Esophagus muscularis mucosa (tissue), 4 donors: Measurements from ENCODE around the gene GATM. TPM values are rescaled to one million over a fixed set of nuclear protein-coding genes. Genes with fewer than 3 reads are reported as not detected.

ENCODE experiments used
- DNase-seq: peaks from one replicate; pipeline ENCODE4 v3.0.0-alpha.2; 2017; ENCODE audit errors: extremely low spot score
- H3K27ac ChIP-seq, 4 donors: fragments of 200-600 bp; sonication (generic); replicated peaks in 1 of 4; 1 replicate in 3 of 4; 2 replicates in 1 of 4; pipeline ENCODE4 v1.5.1; 2016 to 2019; ENCODE audit warnings: mild to moderate bottlenecking in 1 of 4
- H3K27me3 ChIP-seq, 4 donors: fragments of 200-600 bp; sonication (generic); one replicate each; pipeline versions ENCODE4 v1.5.1 to v1.6.0; 2016 to 2019
- H3K36me3 ChIP-seq, 4 donors: fragments of 200-600 bp; sonication (generic); one replicate each; pipeline ENCODE4 v1.5.1; 2016 to 2019
- H3K4me1 ChIP-seq, 4 donors: fragments of 200-600 bp; sonication (generic); one replicate each; pipeline ENCODE4 v1.5.1; 2016 to 2019
- H3K4me3 ChIP-seq, 4 donors: fragments of 200-600 bp; sonication (generic); 1 replicate in 2 of 4; 2 replicates in 2 of 4; pipeline ENCODE4 v1.5.1; 2016 to 2019; ENCODE audit warnings: mild to moderate bottlenecking in 4 of 4, moderate library complexity in 1 of 4
- H3K9me3 ChIP-seq, 4 donors: fragments of 200-600 bp; sonication (generic); 1 replicate in 3 of 4; 2 replicates in 1 of 4; pipeline ENCODE4 v1.5.1; 2016 to 2019
- CTCF ChIP-seq, 3 experiments: fragments of 200-600 bp in 2 of 3; fragments of 450-650 bp in 1 of 3; sonication (generic) in 2 of 3; IDR thresholded peaks; one replicate each; pipeline ENCODE4 v1.5.1; 2017 to 2019; ENCODE audit warnings: antibody characterized with exemption in 3 of 3, mild to moderate bottlenecking in 2 of 3, moderate library complexity in 1 of 3
- EP300 ChIP-seq: sonication (generic); formaldehyde crosslinking; IDR thresholded peaks from one replicate; pipeline ENCODE4 v1.6.1; 2017; ENCODE audit warnings: antibody characterized with exemption
- POLR2A ChIP-seq: fragments of 450-650 bp; IDR thresholded peaks from one replicate; pipeline ENCODE4 v1.6.1; 2017; ENCODE audit warnings: antibody characterized with exemption, moderate library complexity, mild to moderate bottlenecking, low read depth
- POLR2AphosphoS5 ChIP-seq, 2 donors: sonication (generic); formaldehyde crosslinking; IDR thresholded peaks; one replicate each; pipeline ENCODE4 v1.6.1; 2017; ENCODE audit warnings: antibody characterized with exemption in 2 of 2
- WGBS: methylation state at CpG from one replicate; pipeline ENCODE4 v1.1.5; 2018; 5-methylcytosine and 5-hydroxymethylcytosine counted together
- intact Hi-C: fragments of 100-400 bp; cut with DNase I; formaldehyde crosslinking; loops from one replicate; pipeline ENCODE4 v1.15.1; 2023
- total RNA-seq, 4 donors: library from RNA; depleted of rRNA; stranded (reverse); fragments of >200 nt; gene quantifications; one replicate each; pipeline versions ENCODE4 v1.1.0 to v1.2.1, GENCODE V29; 2016

Gene GATM
- total RNA-seq, 4 donors from 2014 or later: 21.7 to 34.2 (median 24.4) TPM

- TF ChIP-seq POLR2A (no peak), EP300 (no peak), CTCF (IDR thresholded peaks at IDR 0.05) (no peak), POLR2AphosphoS5 (IDR thresholded peaks at IDR 0.05) (no peak)
- Histone ChIP-seq H3K36me3 (no peaks in the 10 kb centered on the region), H3K4me3 (no peak overlapping the region), H3K9me3 (no peaks in the 10 kb centered on the region), H3K4me1 (no peaks in the 10 kb centered on the region), H3K27ac (no peak overlapping the region), H3K27me3 (peaks cover 0 to 18% (median 0%) of the 10 kb centered on the region in 4 donors)
- WGBS: 63% methylated on average over 4 of the region's 4 CpGs
- no peak for DNase-seq
- intact Hi-C loops: no loop called here
These were observed 31.3 kb downstream of the GATM start for GRCh38 chr15:45347033-45347432.

GRCh38 chr15:45346381-45346780, 32.0 kb downstream of the GATM start:
- H3K27ac ChIP-seq: no peak overlapping the region
- H3K27me3 ChIP-seq: peaks cover 0 to 18% (median 0%) of the 10 kb centered on the region in 4 donors
- no peak overlapping the region for H3K4me3 ChIP-seq
- WGBS: 29% methylated on average over 3 of the region's 3 CpGs
- no peaks in the 10 kb centered on the region for H3K36me3 ChIP-seq
- TF ChIP-seq CTCF (IDR thresholded peaks at IDR 0.05): no peak
- intact Hi-C loops: no loop called here
- H3K4me1 ChIP-seq: no peaks in the 10 kb centered on the region
- no peaks in the 10 kb centered on the region for H3K9me3 ChIP-seq
- no peak for DNase-seq

- intact Hi-C loops: no loop called here
- H3K36me3 ChIP-seq: no peaks in the 10 kb centered on the region
- whole genome bisulfite sequencing: 86% methylated on average over 2 of the region's 2 CpGs
- H3K9me3 ChIP-seq: no peaks in the 10 kb centered on the region
- TF ChIP-seq POLR2AphosphoS5 (IDR thresholded peaks at IDR 0.05) (no peak), EP300 (no peak), POLR2A (no peak), CTCF (IDR thresholded peaks at IDR 0.05) (no peak)
- DNase-seq: no peak
- no peak overlapping the region for H3K4me3 ChIP-seq
- no peaks in the 10 kb centered on the region for H3K4me1 ChIP-seq
- H3K27me3 ChIP-seq: peaks cover 0 to 10% (median 0%) of the 10 kb centered on the region in 4 donors
- H3K27ac ChIP-seq: no peak overlapping the region
These were observed 35.0 kb downstream of the GATM start for GRCh38 chr15:45343258-45343860.

- H3K4me3 ChIP-seq: no peak overlapping the region
- H3K9me3 ChIP-seq: no peaks in the 10 kb centered on the region
- no peaks in the 10 kb centered on the region for H3K27me3 ChIP-seq
- 86% methylated on average over 4 of the region's 4 CpGs for WGBS
- intact Hi-C loops: no loop called here
- H3K27ac ChIP-seq: no peak overlapping the region
- no peaks in the 10 kb centered on the region for H3K36me3 ChIP-seq
- no peaks in the 10 kb centered on the region for H3K4me1 ChIP-seq
- no peak for DNase-seq
- TF ChIP-seq POLR2AphosphoS5 (IDR thresholded peaks at IDR 0.05) (no peak), EP300 (no peak), CTCF (IDR thresholded peaks at IDR 0.05) (no peak)
These were observed 36.6 kb downstream of the GATM start for GRCh38 chr15:45341790-45342189.

- H3K27ac ChIP-seq: no peak overlapping the region
- no peaks in the 10 kb centered on the region for H3K9me3 ChIP-seq
- H3K4me1 ChIP-seq: no peaks in the 10 kb centered on the region
- DNase-seq: no peak
- WGBS: 87% methylated on average over 3 of the region's 3 CpGs
- no peak for TF ChIP-seq EP300
- no peak for TF ChIP-seq CTCF (IDR thresholded peaks at IDR 0.05)
- TF ChIP-seq POLR2AphosphoS5 (IDR thresholded peaks at IDR 0.05): no peak
- no peak for TF ChIP-seq POLR2A
- H3K4me3 ChIP-seq: no peak overlapping the region
- H3K27me3 ChIP-seq: no peaks in the 10 kb centered on the region
- intact Hi-C loops: no loop called here
- no peaks in the 10 kb centered on the region for H3K36me3 ChIP-seq
These were observed 37.9 kb downstream of the GATM start for GRCh38 chr15:45340429-45340828.
